HG02943 (cell line): ENCODE data around the gene BFAR.
"Not testable (repeated sequence)": the region's sequence is repeated elsewhere in the genome, so short reads cannot be mapped to it uniquely, and the experiment has no call there.

Experiments used
- ATAC-seq: cut with Tn5 transposase; IDR thresholded peaks from one replicate; pipeline ENCODE4 v1.9.1; 2021; ENCODE audit warnings: mild to moderate bottlenecking, low read depth, moderate library complexity; ENCODE audit not compliant: unreplicated experiment

BFAR gene

DNA sequence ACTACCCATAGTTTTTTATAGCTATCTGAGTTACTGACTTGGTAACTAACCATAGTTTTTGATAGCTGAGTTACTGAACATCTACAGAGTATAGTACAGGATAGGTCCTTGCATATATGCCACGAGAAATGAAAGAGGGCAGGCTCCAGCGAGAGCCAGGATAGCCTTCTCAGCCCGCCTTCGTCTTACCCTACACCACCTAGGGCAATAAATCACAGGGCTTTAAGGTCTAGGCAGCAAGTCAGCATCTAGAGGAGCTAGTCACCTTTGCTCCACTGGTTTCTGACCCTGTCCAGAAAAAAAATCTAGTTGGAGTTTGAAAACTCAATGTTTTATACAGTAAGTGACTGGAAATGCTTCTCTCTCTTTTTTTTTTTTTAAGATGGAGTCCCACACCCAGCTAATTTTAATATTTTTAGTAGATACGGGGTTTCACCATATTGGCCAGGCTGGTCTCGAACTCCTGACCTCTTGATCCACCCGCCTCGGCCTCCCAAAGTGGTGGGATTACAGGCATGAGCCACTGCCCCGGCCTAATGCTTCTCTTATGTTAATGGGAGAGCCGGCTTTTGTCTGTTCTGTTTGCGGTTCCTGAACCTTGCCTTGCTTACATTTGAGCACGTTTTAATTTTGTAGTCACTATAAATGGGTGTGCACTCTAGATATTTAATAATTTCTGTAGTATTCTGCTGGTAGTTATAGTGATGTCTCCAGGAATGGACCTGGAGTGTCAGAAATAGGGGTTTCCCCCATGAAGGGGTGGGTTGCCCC, 2.8 kb downstream of the BFAR start:
- ATAC-seq = no peak

DNA sequence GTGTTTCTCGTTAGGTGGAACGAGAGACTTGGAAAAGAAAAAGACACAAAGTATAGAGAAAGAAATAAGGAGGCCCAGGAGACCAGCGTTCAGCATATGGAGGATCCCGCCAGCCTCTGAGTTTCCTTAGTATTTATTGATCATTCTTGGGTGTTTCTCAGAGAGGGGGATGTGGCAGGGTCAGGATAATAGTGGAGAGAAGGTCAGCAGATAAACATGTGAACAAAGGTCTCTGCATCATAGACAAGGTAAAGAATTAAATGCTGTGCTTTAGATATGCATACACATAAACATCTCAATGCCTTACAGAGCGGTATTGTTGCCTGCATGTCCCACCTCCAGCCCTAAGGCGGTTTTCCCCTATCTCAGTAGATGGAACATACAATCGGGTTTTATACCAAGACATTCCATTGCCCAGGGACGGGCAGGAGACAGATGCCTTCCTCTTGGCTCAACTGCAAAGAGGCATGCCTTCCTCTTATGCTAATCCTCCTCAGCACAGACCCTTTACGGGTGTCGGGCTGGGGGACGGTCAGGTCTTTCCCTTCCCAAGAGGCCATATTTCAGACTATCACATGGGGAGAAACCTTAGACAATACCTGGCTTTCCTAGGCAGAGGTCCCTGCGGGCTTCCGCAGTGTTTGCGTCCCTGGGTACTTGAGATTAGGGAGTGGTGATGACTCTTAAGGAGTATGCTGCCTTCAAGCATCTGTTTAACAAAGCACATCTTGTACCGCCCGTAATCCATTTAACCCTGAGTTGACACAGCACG, 3.6 kb downstream of the BFAR start:
- not testable (repeated sequence) for ATAC-seq

DNA sequence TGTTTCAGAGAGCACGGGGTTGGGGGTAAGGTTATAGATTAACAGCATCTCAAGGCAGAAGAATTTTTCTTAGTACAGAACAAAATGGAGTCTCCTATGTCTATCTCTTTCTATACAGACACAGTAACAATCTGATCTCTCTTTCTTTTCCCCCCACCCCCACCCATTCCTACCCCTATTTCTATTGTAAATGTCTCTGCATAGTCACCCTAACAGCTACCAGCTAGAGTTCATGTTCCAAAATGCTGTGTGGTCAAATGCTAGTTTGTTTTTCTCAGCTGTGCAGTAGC, 4.1 kb downstream of the BFAR start:
- not testable (repeated sequence) for ATAC-seq

DNA sequence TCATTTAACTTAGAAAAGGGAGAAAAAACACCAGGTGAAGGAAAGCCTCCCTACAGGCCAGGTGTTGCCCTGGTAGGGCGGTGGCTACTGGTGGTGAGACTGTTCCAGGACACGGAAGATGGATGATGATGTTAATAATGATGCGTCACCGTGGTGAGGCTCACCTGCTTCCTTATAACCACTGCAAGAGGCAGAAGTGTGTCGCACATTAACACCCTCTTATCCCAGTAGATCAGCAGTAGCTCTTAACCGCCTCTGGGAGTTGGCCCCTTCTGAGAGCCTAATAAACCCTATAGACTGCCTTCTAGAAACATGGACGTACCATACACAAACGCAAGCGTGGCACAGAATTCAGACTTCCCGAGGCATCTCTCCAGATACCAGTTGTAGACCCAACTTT, 7.8 kb downstream of the BFAR start:
- ATAC-seq = no peak

DNA sequence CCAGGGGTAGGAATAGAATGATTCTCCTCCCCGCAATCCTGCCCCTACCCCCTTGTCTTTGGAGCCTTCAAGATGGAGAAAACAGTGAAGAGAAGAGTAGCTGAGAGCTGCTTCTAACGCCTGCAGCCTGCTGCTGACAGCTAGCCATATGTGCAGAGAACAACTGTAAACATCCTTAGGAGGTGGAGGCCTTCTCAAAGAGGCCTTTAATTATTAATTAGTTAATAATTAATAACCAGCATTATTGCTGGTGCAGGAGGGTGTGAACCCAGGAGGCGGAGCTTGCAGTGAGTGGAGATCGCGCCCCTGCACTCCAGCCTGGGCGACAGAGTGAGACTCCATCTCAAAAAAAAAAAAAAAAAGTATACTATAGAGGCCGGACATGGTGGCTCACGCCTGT, 8.5 kb downstream of the BFAR start:
- no peak for ATAC-seq

DNA sequence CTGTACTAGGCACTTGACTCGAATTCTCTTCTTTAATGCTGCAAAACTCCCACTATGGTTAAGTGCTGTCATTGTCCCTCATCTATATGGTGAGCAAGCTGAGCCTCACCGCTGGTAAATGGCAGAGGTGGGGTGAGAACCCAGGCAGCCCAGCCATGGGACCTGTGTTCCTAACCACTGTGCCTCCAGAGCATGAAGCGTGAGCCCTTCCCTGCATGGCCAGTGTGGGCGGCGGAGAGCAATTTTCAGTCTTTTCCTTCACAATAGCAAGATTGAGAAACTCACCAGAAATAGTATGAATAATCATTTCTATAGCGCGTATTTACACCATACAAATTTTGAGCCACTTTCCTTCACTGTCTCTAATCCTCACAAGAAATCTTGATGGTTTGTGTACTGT, 9.2 kb downstream of the BFAR start:
- ATAC-seq = no peak

DNA sequence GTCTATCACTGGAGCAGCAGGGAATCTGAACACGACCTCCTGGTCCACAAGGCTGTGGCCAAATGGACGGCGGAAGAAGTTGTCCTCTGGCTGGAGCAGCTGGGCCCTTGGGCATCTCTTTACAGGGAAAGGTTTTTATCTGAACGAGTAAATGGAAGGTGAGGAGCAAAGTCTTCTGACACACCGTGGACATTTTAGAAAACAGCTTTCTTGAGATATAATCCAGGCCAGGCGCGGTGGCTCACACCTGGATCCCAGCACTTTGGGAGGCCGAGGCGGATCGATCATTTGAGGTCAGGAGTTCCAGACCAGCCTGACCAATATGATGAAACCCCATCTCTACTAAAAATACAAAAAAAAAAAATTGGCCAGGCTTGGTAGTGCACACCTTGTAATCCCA, 17.1 kb downstream of the BFAR start:
- ATAC-seq = no peak

DNA sequence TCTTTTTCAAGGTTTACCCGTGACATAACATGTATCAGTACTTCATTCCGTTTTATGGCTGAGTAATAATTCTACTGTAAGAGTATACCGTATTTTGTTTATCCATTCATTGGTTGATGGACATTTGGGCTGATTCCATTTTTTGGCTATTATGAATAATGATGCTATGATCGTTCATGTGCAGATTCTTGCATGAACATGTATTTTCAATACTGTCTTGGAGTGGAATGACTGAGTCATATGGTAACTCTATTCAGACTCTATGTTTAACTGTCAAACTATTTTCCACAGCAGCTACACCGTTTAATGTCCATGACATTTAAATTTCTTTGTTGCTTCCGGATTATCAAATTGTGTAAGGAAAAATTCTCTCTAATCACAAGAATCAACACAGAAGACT, 17.9 kb downstream of the BFAR start:
- ATAC-seq = no peak

DNA sequence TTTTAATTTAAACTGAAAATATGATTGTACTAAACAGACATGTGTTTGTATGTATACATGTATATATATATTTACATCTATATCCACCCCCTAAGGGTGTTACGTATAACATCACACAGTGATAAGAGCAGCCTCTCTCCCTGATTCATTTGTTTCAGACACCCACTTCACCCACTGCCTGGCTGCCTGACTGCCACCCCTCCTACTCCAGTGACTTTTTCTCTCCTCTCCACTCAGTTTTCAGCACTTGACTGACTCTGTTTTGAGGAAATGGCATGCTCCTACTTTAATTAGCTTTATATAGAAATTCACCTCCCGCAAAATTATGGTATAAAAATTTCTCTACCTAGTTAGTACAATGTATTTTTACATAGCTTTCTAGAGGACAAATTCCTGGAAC, 20.0 kb downstream of the BFAR start:
- no peak for ATAC-seq

DNA sequence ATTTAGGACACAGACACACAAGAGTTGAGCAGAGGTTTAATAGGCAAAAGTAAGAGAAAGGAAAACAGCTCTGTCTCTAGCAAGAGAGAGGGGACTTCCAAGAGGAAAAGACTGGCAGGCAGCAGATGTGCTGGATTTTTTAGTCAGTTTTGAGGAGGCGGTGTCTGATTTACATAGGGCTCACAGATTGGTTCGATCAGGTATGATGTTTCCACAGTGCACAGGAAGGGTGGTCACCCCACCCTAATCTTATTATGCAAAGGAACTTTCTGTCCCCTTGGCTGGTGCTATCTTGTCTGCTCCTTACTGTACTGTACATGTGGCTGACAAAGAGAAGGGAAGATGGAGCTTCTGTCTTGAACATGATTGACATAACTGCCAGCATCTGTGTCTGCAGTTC, 25.3 kb downstream of the BFAR start:
- no peak for ATAC-seq

DNA sequence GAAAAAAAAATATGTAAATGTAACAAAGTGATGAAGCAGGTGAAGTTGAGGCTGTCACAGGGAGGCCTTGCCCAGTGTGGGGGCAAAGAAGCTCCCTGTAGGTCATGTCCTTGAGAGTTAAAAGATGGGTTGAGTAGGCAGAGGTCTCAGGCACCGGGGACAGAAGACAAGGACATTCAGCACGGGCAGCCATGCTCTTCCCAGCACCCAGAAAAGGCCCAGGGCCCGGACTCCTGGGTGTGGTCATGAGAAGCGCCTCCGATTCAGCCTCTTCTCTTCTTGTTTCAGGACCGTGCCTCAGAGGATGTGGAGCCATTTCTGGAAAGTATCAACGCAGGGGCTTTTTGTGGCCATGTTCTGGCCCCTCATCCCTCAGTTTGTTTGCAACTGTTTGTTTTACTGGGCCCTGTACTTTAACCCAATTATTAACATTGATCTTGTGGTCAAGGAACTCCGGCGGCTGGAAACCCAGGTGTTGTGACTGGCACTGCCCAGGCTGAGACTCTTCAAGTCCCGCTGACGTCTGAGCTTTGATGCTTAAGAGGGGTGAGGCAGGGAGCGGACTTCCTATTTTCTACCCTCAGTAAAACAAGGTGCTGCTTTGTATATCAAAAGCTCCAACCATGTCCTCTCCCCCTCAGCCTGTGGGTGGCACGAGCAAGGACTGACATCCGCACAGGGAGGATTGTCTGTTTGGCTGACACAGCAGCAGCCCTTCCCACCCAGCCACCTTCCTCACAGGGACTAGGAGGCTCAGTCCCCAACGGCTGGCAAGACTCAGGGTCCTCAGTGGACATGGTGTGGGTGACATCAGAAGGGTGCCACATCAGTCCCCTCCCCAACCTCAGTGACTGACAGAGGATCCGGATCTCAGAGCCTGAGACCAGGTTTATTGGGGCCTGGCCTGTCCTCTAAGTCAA, 34.9 kb downstream of the BFAR start:
- ATAC-seq = no peak

DNA sequence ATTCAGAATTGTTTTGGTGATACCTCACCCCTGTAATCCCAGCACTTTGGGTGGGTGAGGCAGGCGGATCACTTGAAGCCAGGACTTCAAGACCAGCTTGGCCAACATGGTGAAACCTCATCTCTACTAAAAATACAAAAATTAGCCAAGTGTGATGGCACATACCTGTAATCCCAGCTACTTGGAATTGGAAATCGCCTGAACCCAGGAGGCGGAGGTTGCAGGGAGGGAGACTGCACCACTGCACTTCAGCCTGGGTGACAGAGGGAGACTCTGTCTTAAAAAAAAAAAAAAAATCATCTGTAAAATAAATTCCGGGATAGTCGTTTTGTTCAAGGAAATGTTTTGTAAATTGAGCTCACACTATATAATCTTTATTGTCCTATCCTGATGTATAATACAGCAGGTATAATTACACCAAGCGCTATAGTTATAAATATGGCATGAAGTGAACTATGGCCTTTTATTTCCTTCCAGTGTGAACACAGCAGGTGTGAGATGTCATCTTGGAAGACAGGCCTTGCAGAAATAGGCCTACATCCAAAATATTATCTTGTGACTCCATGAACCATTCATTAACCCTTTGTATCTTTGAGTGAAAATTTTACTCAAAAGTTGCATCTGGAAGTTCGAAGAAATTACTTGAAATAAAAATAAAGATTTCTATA, 35.9 kb downstream of the BFAR start:
- ATAC-seq = no peak

DNA sequence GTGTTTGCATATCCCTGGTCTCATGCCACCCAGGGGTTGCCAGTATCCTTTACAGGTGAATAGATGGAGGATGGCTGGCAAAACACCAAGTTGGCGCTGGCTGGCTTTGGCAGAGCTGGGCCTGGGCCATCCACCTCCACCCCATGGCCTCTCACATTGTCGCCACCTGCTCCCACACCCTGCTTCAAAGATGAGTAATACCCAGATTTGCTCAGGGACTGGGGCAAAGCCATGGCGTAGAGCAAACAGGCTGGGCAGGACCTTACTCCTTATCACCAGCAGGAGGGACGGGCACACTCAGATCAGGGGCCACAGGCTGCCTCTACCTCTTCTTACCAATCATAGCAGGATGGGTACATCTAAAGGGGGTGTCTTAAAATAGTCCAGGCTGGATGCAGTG, 37.0 kb downstream of the BFAR start:
- no peak for ATAC-seq

DNA sequence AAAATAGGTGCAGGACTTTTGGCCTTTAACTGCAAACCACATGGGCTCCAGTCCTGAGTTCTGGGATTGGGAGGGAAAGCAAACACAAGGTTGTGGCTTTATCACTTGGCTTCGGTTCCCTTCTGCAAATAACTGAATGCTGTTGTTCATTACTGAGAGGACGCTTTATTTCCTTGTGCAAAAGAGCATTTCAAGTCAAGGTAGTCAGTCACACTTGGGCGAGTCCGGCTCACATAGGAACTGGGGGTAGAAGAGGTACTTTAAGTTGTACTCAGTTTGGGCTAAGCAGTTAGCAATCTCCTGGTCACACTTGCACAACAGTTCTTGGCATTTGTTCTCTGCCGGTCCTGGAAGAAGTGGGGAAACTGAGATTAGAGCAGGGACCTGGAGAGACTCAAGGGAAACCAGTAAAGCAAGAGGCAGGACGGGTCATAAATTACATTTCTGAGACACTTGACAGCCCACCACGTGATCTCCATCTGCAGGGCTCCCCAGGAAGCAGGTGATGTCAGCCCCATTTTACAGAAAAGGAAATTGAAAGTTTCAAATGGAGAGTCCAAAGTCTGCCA, 39.7 kb downstream of the BFAR start:
- peak; percentile 67 for ATAC-seq

DNA sequence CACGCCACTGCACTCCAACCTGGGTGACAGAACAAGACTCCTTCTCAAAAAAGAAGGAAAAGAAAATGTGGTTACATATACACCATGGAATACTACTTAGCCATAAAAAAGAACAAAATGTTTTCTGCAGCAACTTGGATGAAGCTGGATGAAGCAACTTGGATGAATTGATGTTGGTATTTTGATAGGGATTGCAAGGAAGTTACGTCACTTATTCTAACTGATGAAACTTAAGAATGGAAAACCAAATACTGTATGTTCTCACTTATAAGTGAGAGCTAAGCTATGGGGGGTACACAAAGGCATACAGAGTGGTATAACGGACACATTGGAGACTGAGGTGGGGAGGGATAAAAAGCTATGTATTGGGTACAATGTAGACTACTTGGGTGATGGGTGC, 43.9 kb downstream of the BFAR start:
- ATAC-seq = no peak

DNA sequence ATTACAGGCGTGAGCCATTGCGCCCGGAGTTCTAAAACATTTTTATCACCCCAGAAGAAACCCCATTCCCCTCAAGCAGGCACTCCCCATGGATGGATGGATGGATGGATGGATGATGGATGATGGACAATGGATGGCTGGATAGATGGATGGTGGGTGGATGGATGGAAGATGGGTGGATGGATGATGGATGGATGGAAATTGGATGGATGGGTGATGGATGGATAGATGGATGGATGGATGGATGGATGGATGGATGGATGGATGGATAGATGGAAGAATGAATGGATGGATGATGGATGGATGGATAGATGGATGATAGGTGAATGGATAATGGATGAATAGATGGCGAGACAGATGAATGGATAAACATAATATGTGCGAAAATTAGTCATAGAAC, 44.9 kb downstream of the BFAR start:
- no peak for ATAC-seq

DNA sequence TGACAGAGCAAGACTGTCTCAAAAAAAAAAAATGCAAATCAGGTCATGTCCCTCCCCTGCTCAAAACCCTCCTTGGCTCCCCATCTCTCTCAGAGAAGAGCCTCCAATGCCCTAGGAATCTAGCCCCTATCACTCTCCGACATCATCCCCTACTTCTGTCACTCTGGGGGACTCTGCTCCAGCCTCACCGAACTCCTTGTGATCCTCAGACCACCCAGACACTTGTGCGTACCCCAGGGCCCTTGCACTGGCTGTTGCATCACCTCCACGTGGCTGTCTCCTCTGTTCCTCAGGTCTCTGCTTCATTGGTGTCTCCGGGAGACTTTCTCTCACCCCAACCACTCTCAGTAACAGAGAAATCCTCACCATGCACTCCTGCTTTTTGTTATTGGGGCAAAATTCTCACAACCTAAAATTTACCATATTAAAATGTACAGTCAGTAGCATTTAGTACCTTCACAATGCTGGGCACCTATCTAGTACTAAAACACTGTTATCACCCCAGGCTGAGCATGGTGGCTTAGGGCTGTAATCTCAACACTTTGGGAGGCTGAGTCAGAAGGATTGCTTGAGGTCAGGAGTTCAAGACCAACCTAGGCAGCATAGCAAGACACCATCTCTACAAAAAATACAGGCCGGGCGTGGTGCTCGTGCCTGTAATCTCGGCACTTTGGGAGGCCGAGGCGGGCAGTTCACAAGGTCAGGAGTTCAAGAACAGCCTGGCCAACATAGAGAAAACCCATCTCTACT, 46.2 kb downstream of the BFAR start:
- ATAC-seq = no peak

DNA sequence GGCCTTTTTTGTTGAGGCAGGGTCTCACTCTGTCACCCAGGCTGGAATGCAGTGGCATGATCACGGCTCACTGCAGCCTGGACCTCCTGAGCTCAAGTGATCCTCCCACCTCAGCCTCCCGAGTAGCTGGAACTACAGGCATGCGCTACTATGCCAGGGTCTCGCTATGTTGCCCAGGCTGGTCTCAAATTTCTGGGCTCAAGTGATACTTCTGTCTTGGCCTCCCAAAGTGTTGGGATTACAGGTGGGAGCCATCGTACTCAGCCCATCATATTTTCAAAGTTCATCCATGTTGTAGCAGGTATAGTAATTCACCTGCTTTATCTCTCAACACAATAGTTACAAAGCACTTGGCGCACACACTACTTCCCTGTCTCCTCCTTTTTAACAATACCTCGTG, 47.6 kb downstream of the BFAR start:
- not testable (repeated sequence) for ATAC-seq

DNA sequence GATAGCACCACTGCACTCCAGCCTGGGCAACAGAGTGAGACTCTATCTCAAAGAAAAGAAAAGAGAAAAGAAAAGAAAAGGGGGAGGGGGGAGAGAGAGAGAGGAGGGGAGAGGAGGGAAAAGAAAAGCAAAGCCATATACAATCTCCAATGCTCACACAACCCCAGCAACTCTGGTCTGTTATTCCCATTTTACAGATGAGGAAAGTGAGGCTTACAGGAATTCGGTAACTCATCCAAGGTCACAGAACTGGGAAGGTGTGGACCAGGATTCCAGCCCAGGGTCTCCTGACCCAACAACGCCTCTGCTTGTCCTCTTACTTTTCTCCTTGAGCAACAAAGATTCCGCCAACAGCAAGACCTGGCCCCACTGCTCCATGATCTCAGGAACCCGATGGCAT, 48.4 kb downstream of the BFAR start:
- no peak for ATAC-seq

DNA sequence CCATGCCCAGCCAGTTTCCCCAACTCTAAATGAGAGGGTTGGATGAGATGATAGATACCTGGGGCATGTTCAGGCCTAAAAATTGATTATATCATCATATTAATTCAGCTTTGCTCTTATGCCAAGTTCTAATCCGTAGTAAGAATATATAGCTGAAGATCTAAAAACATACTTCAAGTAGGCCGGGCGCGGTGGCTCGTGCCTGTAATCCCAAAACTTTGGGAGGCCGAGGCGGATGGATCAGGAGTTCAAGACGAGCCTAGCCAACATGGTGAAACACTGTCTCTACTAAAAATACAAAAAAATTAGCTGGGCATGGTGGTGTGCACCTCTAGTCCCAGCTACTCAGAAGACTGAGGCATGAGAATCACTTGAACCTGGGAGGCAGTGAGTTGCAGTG, 49.4 kb downstream of the BFAR start:
- no peak for ATAC-seq
